Endothelial cell of umbilical vein (primary cell): ENCODE measurements around the gene EXD1. TPM values are rescaled to one million over a fixed set of nuclear protein-coding genes. Genes with fewer than 3 reads are reported as not detected.

Source experiments
- BruUV-seq: library from RNA; stranded (reverse); fragments of 400-500 nt; replicated peaks from 2 replicates; lab custom pipeline; 2021; lab: Mats Ljungman, UMichigan
- CTCF ChIA-PET: fragments of 300-600, 350-600 bp; sonication (Branson Sonifier 250); formaldehyde crosslinking; loops from one replicate; lab custom pipeline; 2021; ENCODE audit warnings: antibody characterized with exemption, inconsistent platforms; lab: Charles Lee
- POLR2A ChIA-PET: fragments of 300-600, 350-600 bp; sonication (Branson Sonifier 250); formaldehyde crosslinking; loops from one replicate; lab custom pipeline; 2021; ENCODE audit warnings: antibody characterized with exemption, inconsistent platforms; lab: Charles Lee
- DNase-seq: peaks from one replicate; pipeline ENCODE4 v3.0.0-alpha.2; 2011; ENCODE audit warnings: low read depth, low spot score
- FAIRE-seq: peaks from 2 replicates; lab custom pipeline; 2011; peaks lifted over from hg19 to GRCh38; lab: Jason Lieb, UNC
- H2AFZ ChIP-seq: 2 replicates; pipeline ENCODE4 v1.6.0; 2012; ENCODE audit warnings: low read depth, low read length, control low read depth, inconsistent platforms
- H3K27ac ChIP-seq: 2 replicates; pipeline ENCODE4 v1.5.1; 2011; ENCODE audit warnings: low read depth, mild to moderate bottlenecking, control low read depth, low read length, moderate library complexity; ENCODE audit not compliant: insufficient read depth
- H3K27me3 ChIP-seq, 2 experiments: 2 replicates each; pipeline versions ENCODE4 v1.6.0 to v1.6.1; 2011; ENCODE audit warnings: low read length in 2 of 2, mixed read lengths in 1 of 2; ENCODE audit not compliant: control insufficient read depth in 2 of 2, insufficient read depth in 2 of 2
- H3K36me3 ChIP-seq, 2 experiments: 2 replicates in 1 of 2; 3 replicates in 1 of 2; pipeline ENCODE4 v1.5.1; 2011; ENCODE audit warnings: low read length in 2 of 2, mild to moderate bottlenecking in 1 of 2, moderate library complexity in 1 of 2; ENCODE audit not compliant: control insufficient read depth in 2 of 2, insufficient read depth in 2 of 2; ENCODE audit errors: extremely low read depth in 1 of 2
- H3K4me1 ChIP-seq: 3 replicates; pipeline ENCODE4 v1.5.1; 2011; ENCODE audit warnings: mild to moderate bottlenecking, low read length; ENCODE audit not compliant: control insufficient read depth, insufficient read depth; ENCODE audit errors: extremely low read depth
- H3K4me2 ChIP-seq: 2 replicates; pipeline ENCODE4 v1.6.1; 2011; ENCODE audit warnings: low read length, control low read depth, mixed read lengths; ENCODE audit not compliant: insufficient read depth
- H3K4me3 ChIP-seq, 3 experiments: fragments of 200-600 bp in 1 of 3; sonication (generic), shearing (Covaris generic) in 1 of 3; replicated peaks in 1 of 3; 2 replicates each; pipeline ENCODE4 v1.5.1; 2011 to 2016; ENCODE audit warnings: control low read depth in 3 of 3, low read length in 3 of 3, mild to moderate bottlenecking in 2 of 3, inconsistent platforms in 1 of 3, low read depth in 1 of 3, moderate library complexity in 1 of 3; ENCODE audit not compliant: insufficient read depth in 1 of 3
- H3K79me2 ChIP-seq: 2 replicates; pipeline ENCODE4 v1.6.0; 2012; ENCODE audit warnings: low read length, inconsistent platforms; ENCODE audit not compliant: control insufficient read depth, insufficient read depth
- H3K9ac ChIP-seq: replicated peaks from 2 replicates; pipeline ENCODE3; 2011; ENCODE audit warnings: low read length, control low read depth; ENCODE audit not compliant: insufficient read depth; ENCODE audit errors: extremely low read depth
- H3K9me1 ChIP-seq: replicated peaks from 3 replicates; pipeline ENCODE4 v1.6.0; 2011; ENCODE audit warnings: mild to moderate bottlenecking, low read length; ENCODE audit not compliant: control insufficient read depth, insufficient read depth; ENCODE audit errors: extremely low read depth
- H3K9me3 ChIP-seq: replicated peaks from 2 replicates; pipeline ENCODE4 v1.5.1; 2012; ENCODE audit warnings: low read length, inconsistent platforms; ENCODE audit not compliant: control insufficient read depth, insufficient read depth
- H4K20me1 ChIP-seq: replicated peaks from 2 replicates; pipeline ENCODE3; 2011; ENCODE audit warnings: mild to moderate bottlenecking, low read length; ENCODE audit not compliant: control insufficient read depth, insufficient read depth; ENCODE audit errors: extremely low read depth
- EZH2 ChIP-seq: IDR thresholded peaks from 2 replicates; pipeline ENCODE4 v1.6.1; 2012; ENCODE audit warnings: borderline replicate concordance, low read depth, mild to moderate bottlenecking, moderate library complexity, low read length, inconsistent platforms; ENCODE audit not compliant: severe bottlenecking
- FOS ChIP-seq: IDR thresholded peaks from 2 replicates; pipeline ENCODE4 v1.6.1; 2011; ENCODE audit warnings: mild to moderate bottlenecking, low read length, moderate library complexity, borderline replicate concordance; ENCODE audit not compliant: insufficient read depth
- GATA2 ChIP-seq: IDR thresholded peaks from 2 replicates; pipeline ENCODE4 v1.7.0; 2011; ENCODE audit warnings: low read depth, mild to moderate bottlenecking, moderate library complexity, mixed read lengths, low read length; ENCODE audit not compliant: insufficient read length, insufficient read depth
- JUN ChIP-seq: IDR thresholded peaks from 2 replicates; pipeline ENCODE4 v1.6.1; 2011; ENCODE audit warnings: borderline replicate concordance, low read depth; ENCODE audit not compliant: insufficient read length, insufficient read depth
- MAX ChIP-seq: IDR thresholded peaks from 2 replicates; pipeline ENCODE4 v1.6.1; 2011; ENCODE audit not compliant: insufficient read depth, insufficient read length
- MYC ChIP-seq: IDR thresholded peaks from one replicate; pipeline ENCODE4 v1.6.1; 2011; ENCODE audit warnings: mild to moderate bottlenecking, low read depth, low read length
- POLR2A ChIP-seq: IDR thresholded peaks from 2 replicates; pipeline ENCODE4 v1.6.1; 2012; ENCODE audit warnings: low read depth, mild to moderate bottlenecking, control low read depth, low read length
- POLR2AphosphoS5 ChIP-seq: IDR thresholded peaks from 2 replicates; pipeline ENCODE4 v1.6.1; 2012; ENCODE audit warnings: low read depth, mild to moderate bottlenecking, control low read depth, low read length, moderate library complexity; ENCODE audit not compliant: insufficient read depth
- dilution Hi-C: fragments of 300-500 bp; cut with MboI; formaldehyde crosslinking; loops from one replicate; pipeline ENCODE4 v1.15.0; 2019; ENCODE audit warnings: low sequenced_read_pairs; ENCODE audit not compliant: extremely low pct_ligation_motif_present
- intact Hi-C: fragments of 100-400 bp; cut with micrococcal nuclease; formaldehyde crosslinking; loops from one replicate; pipeline ENCODE4 v1.10.0; 2022
- polyA plus RNA-seq, 4 experiments: library from polyadenylated mRNA; depleted of rRNA in 3 of 4; stranded (reverse) in 3 of 4; unstranded in 1 of 4; fragments of >200 nt; gene quantifications; 2 replicates each; pipeline versions ENCODE4 v1.2.1 to v1.2.3, GENCODE V29; 2011 to 2012; ENCODE audit warnings: missing spikeins in 1 of 4
- total RNA-seq: library from RNA; stranded (reverse); gene quantifications from 2 replicates; pipeline ENCODE4 v1.2.3, GENCODE V29; 2021
- TF ChIP-seq, protein P1 (sequence below), 2 donors: IDR thresholded peaks; 1 replicate in 1 of 2; 2 replicates in 1 of 2; pipeline ENCODE4 v1.5.1; 2011; ENCODE audit warnings: low read length in 2 of 2, mild to moderate bottlenecking in 2 of 2, moderate library complexity in 2 of 2, control low read depth in 1 of 2, inconsistent platforms in 1 of 2, low read depth in 1 of 2; ENCODE audit not compliant: insufficient read depth in 1 of 2; ENCODE audit errors: extremely low read depth in 1 of 2

Gene EXD1
- total and polyA plus RNA-seq, 2 donors (not counting 3 experiments of a cell fraction or from before 2014, with no cell fraction given) = not detected

- H4K20me1 ChIP-seq = no peaks in the 10 kb centered on the region
- no peak overlapping the region for H2AFZ ChIP-seq
- ChIA-PET POLR2A (no interaction called here), CTCF (interaction anchor here (1.1 to 1.4 kb wide), 2 partner anchors 11 kb away, joined by 3 to 4 read pairs; no protein-coding TSS in a partner anchor)
- dilution Hi-C loops (no loop called here), intact Hi-C loops (no loop called here)
- TF ChIP-seq POLR2AphosphoS5 = no peak
- no peak for TF ChIP-seq MYC
- no peak for TF ChIP-seq JUN
- TF ChIP-seq, protein P1, sequence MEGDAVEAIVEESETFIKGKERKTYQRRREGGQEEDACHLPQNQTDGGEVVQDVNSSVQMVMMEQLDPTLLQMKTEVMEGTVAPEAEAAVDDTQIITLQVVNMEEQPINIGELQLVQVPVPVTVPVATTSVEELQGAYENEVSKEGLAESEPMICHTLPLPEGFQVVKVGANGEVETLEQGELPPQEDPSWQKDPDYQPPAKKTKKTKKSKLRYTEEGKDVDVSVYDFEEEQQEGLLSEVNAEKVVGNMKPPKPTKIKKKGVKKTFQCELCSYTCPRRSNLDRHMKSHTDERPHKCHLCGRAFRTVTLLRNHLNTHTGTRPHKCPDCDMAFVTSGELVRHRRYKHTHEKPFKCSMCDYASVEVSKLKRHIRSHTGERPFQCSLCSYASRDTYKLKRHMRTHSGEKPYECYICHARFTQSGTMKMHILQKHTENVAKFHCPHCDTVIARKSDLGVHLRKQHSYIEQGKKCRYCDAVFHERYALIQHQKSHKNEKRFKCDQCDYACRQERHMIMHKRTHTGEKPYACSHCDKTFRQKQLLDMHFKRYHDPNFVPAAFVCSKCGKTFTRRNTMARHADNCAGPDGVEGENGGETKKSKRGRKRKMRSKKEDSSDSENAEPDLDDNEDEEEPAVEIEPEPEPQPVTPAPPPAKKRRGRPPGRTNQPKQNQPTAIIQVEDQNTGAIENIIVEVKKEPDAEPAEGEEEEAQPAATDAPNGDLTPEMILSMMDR (IDR thresholded peaks at IDR 0.05; ENCODE audit: extremely low read depth in 1 of 2, insufficient read depth in 1 of 2, low read depth in 1 of 2, low read length in 2 of 2) = no peak
- TF ChIP-seq EZH2 = no peak
- no peak for TF ChIP-seq MAX
- TF ChIP-seq POLR2A = no peak
- no peak for TF ChIP-seq FOS
- TF ChIP-seq GATA2 = no peak
- no peaks in the 10 kb centered on the region for H3K27me3 ChIP-seq
- no peak overlapping the region for H3K9ac ChIP-seq
- H3K9me3 ChIP-seq = no peaks in the 10 kb centered on the region
- BruUV-seq = no TSS peak
- H3K79me2 ChIP-seq = no peaks in the 10 kb centered on the region
- H3K36me3 ChIP-seq = no peaks in the 10 kb centered on the region
- no peak overlapping the region for H3K4me2 ChIP-seq
- no peaks in the 10 kb centered on the region for H3K9me1 ChIP-seq
- no peak overlapping the region for H3K4me3 ChIP-seq
- FAIRE-seq = no peak
- no peak overlapping the region for H3K27ac ChIP-seq
- no peaks in the 10 kb centered on the region for H3K4me1 ChIP-seq
- DNase-seq = no peak
Measured at GRCh38 chr15:41199470-41199869, 31.1 kb downstream of the EXD1 start.
